ENCODE measurements around the gene LUC7L3.

DNA sequence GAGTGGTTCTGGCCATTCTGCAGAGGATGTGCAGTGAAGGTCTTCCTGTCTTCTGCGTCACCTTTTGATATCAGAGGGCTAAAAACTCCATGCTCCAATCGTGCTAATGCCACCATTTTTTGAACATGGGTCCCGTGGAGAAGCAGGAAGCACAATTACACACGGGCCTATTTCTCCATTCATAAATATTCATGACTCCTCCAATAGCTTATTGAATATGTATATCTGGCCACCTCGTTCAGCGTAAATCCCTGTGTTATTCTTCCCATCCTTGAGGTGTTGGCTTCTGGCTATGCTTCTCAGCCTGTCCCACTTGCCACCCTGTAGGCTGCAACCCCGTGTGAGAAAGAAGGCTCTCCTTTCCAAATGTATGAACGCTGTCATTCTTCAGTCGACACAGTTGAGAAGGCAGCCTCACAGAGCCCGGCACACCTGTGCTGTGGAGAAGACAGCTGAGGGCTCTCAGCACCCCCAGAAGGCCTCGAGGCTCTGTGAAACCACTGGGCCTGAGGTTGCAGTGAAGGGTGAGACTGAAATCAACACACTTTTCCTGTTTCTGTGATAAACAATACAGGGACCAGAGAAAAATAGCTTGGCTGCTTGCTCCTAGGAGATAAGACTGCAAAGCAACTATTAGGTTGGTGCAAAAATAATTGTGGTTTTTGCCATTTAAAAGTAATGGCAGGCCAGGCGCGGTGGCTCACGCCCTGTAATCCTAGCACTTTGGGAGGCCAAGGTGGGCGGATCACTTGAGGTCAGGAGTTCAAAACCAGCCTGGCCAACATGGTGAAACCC is 52.8 kb downstream of the LUC7L3 start:
- TF ChIP-seq, protein P1, sequence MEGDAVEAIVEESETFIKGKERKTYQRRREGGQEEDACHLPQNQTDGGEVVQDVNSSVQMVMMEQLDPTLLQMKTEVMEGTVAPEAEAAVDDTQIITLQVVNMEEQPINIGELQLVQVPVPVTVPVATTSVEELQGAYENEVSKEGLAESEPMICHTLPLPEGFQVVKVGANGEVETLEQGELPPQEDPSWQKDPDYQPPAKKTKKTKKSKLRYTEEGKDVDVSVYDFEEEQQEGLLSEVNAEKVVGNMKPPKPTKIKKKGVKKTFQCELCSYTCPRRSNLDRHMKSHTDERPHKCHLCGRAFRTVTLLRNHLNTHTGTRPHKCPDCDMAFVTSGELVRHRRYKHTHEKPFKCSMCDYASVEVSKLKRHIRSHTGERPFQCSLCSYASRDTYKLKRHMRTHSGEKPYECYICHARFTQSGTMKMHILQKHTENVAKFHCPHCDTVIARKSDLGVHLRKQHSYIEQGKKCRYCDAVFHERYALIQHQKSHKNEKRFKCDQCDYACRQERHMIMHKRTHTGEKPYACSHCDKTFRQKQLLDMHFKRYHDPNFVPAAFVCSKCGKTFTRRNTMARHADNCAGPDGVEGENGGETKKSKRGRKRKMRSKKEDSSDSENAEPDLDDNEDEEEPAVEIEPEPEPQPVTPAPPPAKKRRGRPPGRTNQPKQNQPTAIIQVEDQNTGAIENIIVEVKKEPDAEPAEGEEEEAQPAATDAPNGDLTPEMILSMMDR (IDR thresholded peaks at IDR 0.05): no peak
- no peak for TF ChIP-seq POLR2A (IDR thresholded peaks at IDR 0.05)

All from lower leg skin (tissue), 3 donors.